ENCODE measurements around the gene PERCC1. TPM values are rescaled to one million over a fixed set of nuclear protein-coding genes. Genes with fewer than 3 reads are reported as not detected.

PERCC1 gene
- total RNA-seq, 1 donor from 2014 or later: not detected

- FAIRE-seq: no peak
- no peak within 1 kb of the TSS for H3K27ac ChIP-seq (ENCODE audit: low read depth, low read length)
These were observed 16.2 kb upstream of the PERCC1 start, which contains the start of gene UNKL for GRCh38 chr16:1414532-1415260. Gene UNKL (minus strand): TSS chr16:1414704. CDS start chr16:1414691, 13 bp downstream.

GRCh38 chr16:1416521-1416941, 14.3 kb upstream of the PERCC1 start:
- Mint-ChIP-seq H3K27ac (ENCODE audit: unreplicated experiment) (peak overlapping the region; percentile 58), H3K27me3 (ENCODE audit: low read depth, unreplicated experiment) (no peaks in the 10 kb centered on the region), H3K9me3 (ENCODE audit: unreplicated experiment) (no peaks in the 10 kb centered on the region), H3K4me3 (ENCODE audit: unreplicated experiment) (no peak overlapping the region), H3K36me3 (ENCODE audit: low read depth, unreplicated experiment) (peaks cover 4% of the 10 kb centered on the region), H3K4me1 (ENCODE audit: low read depth, unreplicated experiment) (peaks cover 8% of the 10 kb centered on the region)
- Histone ChIP-seq H3K36me3 (ENCODE audit: insufficient read depth, low read length) (no peaks in the 10 kb centered on the region), H2AFZ (ENCODE audit: low read depth, low read length) (no peak overlapping the region), H3K79me2 (ENCODE audit: insufficient read depth, low read length) (peaks cover 30% of the 10 kb centered on the region), H3K9ac (ENCODE audit: low read length) (no peak overlapping the region), H3K4me3 (ENCODE audit: insufficient read depth, low read depth, low read length) (no peak overlapping the region), H3K9me3 (ENCODE audit: insufficient read depth, low read depth, low read length) (no peaks in the 10 kb centered on the region), H3K27ac (ENCODE audit: low read depth, low read length) (no peak overlapping the region), H3K4me2 (ENCODE audit: low read length) (no peak overlapping the region), H4K20me1 (ENCODE audit: insufficient read depth, low read length) (peaks cover 4% of the 10 kb centered on the region), H3K27me3 (ENCODE audit: insufficient read depth, low read length) (no peaks in the 10 kb centered on the region), H3K4me1 (ENCODE audit: insufficient read depth, low read length) (peaks cover 6% of the 10 kb centered on the region)
- FAIRE-seq: no peak
- no peak for DNase-seq (ENCODE audit: low read depth)
- TF ChIP-seq CTCF (IDR thresholded peaks at IDR 0.05; ENCODE audit: insufficient read depth, low read depth, low read length) (no peak), EZH2 (IDR thresholded peaks at IDR 0.05; ENCODE audit: insufficient read depth, low read length) (no peak)

More at GRCh38 chr16:1414532-1415260, 16.2 kb upstream of the PERCC1 start, which contains the start of gene UNKL:
- TF ChIP-seq EZH2 (IDR thresholded peaks at IDR 0.05; ENCODE audit: insufficient read depth, low read length) (no peak), CTCF (IDR thresholded peaks at IDR 0.05; ENCODE audit: insufficient read depth, low read depth, low read length) (no peak)
- Histone ChIP-seq H3K9me3 (ENCODE audit: insufficient read depth, low read depth, low read length) (no peaks in the 10 kb centered on the region), H3K9ac (ENCODE audit: low read length) (peak within 1 kb of the TSS; percentile 80), H3K36me3 (ENCODE audit: insufficient read depth, low read length) (no peaks in the 10 kb centered on the region), H3K4me2 (ENCODE audit: low read length) (peak within 1 kb of the TSS; percentile 90), H3K27me3 (ENCODE audit: insufficient read depth, low read length) (no peaks in the 10 kb centered on the region), H3K4me1 (ENCODE audit: insufficient read depth, low read length) (peaks cover 4% of the 10 kb centered on the region), H3K79me2 (ENCODE audit: insufficient read depth, low read length) (peaks cover 21% of the 10 kb centered on the region), H3K4me3 (ENCODE audit: insufficient read depth, low read depth, low read length) (peak within 1 kb of the TSS; percentile 74), H4K20me1 (ENCODE audit: insufficient read depth, low read length) (peaks cover 4% of the 10 kb centered on the region), H2AFZ (ENCODE audit: low read depth, low read length) (peak within 1 kb of the TSS; percentile 84)
- Mint-ChIP-seq H3K9me3 (ENCODE audit: unreplicated experiment) (no peaks in the 10 kb centered on the region), H3K27ac (ENCODE audit: unreplicated experiment) (peak within 1 kb of the TSS; percentile 83), H3K4me1 (ENCODE audit: low read depth, unreplicated experiment) (peaks cover 8% of the 10 kb centered on the region), H3K4me3 (ENCODE audit: unreplicated experiment) (peak within 1 kb of the TSS; percentile 83), H3K36me3 (ENCODE audit: low read depth, unreplicated experiment) (peaks cover 4% of the 10 kb centered on the region), H3K27me3 (ENCODE audit: low read depth, unreplicated experiment) (no peaks in the 10 kb centered on the region)
- DNase-seq (ENCODE audit: low read depth): no peak

GRCh38 chr16:1420111-1420539, 10.8 kb upstream of the PERCC1 start:
- Histone ChIP-seq H3K79me2 (ENCODE audit: insufficient read depth, low read length) (peaks cover 30% of the 10 kb centered on the region), H3K27ac (ENCODE audit: low read depth, low read length) (peak overlapping the region; percentile 68), H3K9me3 (ENCODE audit: insufficient read depth, low read depth, low read length) (no peaks in the 10 kb centered on the region), H3K9ac (ENCODE audit: low read length) (peak overlapping the region; percentile 96), H3K27me3 (ENCODE audit: insufficient read depth, low read length) (no peaks in the 10 kb centered on the region), H3K4me2 (ENCODE audit: low read length) (peak overlapping the region; percentile 96), H3K36me3 (ENCODE audit: insufficient read depth, low read length) (no peaks in the 10 kb centered on the region), H3K4me1 (ENCODE audit: insufficient read depth, low read length) (peaks cover 6% of the 10 kb centered on the region), H4K20me1 (ENCODE audit: insufficient read depth, low read length) (no peaks in the 10 kb centered on the region), H2AFZ (ENCODE audit: low read depth, low read length) (peak overlapping the region; percentile 35), H3K4me3 (ENCODE audit: insufficient read depth, low read depth, low read length) (peak overlapping the region; percentile 89)
- peaks cover 8% of the 10 kb centered on the region for H3K4me1 Mint-ChIP-seq (ENCODE audit: low read depth, unreplicated experiment)
- peak overlapping the region; percentile 95 for H3K4me3 Mint-ChIP-seq (ENCODE audit: unreplicated experiment)
- H3K27me3 Mint-ChIP-seq (ENCODE audit: low read depth, unreplicated experiment): no peaks in the 10 kb centered on the region
- FAIRE-seq (no peak), DNase-seq (ENCODE audit: low read depth) (no peak)
- H3K9me3 Mint-ChIP-seq (ENCODE audit: unreplicated experiment): no peaks in the 10 kb centered on the region
- H3K27ac Mint-ChIP-seq (ENCODE audit: unreplicated experiment): peak overlapping the region; percentile 87
- TF ChIP-seq EZH2 (IDR thresholded peaks at IDR 0.05; ENCODE audit: insufficient read depth, low read length) (no peak), CTCF (IDR thresholded peaks at IDR 0.05; ENCODE audit: insufficient read depth, low read depth, low read length) (no peak)
- no peaks in the 10 kb centered on the region for H3K36me3 Mint-ChIP-seq (ENCODE audit: low read depth, unreplicated experiment)

Measured in astrocyte (in vitro differentiated cells and primary cell).